ENCODE measurements around the gene GABARAPL2.
"Not testable (repeated sequence)": the region's sequence is repeated elsewhere in the genome, so short reads cannot be mapped to it uniquely, and the experiment has no call there.

GABARAPL2 gene, protein sequence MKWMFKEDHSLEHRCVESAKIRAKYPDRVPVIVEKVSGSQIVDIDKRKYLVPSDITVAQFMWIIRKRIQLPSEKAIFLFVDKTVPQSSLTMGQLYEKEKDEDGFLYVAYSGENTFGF

GRCh38 chr16:75566040-75566757, at the start of gene GABARAPL2:
GABARAPL2 (plus strand) TSS chr16:75566379; CDS start chr16:75566487, 108 bp downstream.
- peak; percentile 94 for DNase-seq

DNA sequence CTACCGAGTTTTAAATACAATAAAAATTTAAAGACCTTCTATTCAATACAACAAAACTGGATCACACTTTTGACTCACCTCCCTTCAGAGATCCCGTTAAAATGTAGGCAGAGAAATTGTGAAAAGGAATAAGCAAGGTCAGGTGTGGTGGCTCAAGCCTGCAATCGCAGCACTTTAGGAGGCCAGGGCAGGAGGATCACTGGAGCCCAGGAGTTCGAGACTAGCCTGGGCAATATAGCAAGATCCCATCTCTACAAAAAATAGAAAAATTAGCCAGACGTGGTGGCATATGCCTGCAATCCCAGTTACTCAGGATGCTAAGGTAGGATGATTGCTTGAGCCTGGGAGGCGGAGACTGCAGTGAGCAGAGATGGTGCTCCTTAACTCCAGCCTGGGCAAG, 47.0 kb upstream of the GABARAPL2 start:
- no peak for DNase-seq

GRCh38 chr16:75526032-75526790, 40.0 kb upstream of the GABARAPL2 start:
- DNase-seq, result no peak

DNA sequence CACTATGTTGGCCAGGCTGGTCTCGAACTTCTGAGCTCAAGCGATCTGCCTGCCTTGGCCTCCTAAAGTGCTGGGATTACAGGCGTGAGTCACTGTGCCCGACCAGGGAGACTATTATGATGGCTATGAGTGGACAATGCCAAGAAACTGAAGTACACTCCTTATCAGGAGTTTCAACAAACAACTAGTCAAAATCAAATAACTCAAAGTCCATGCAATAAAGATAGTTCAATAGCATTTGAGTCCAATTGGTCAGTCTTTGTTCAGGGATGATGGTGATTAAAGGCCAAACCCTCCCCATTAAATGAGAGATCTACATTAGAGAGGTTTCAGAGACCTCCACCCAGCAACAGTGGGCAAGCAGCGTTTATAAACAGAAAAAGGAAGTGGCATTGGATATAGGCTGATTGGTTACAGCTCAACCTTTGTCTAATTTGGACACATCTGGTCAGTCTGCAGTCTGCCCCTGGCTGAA, 38.3 kb upstream of the GABARAPL2 start:
- no peak for DNase-seq

GRCh38 chr16:75529056-75529905, 36.9 kb upstream of the GABARAPL2 start:
- no peak for DNase-seq

- no peak for DNase-seq
Measured at GRCh38 chr16:75529959-75530358, 36.2 kb upstream of the GABARAPL2 start.

- DNase-seq, result no peak
Measured at GRCh38 chr16:75532142-75532765, 33.9 kb upstream of the GABARAPL2 start.

DNA sequence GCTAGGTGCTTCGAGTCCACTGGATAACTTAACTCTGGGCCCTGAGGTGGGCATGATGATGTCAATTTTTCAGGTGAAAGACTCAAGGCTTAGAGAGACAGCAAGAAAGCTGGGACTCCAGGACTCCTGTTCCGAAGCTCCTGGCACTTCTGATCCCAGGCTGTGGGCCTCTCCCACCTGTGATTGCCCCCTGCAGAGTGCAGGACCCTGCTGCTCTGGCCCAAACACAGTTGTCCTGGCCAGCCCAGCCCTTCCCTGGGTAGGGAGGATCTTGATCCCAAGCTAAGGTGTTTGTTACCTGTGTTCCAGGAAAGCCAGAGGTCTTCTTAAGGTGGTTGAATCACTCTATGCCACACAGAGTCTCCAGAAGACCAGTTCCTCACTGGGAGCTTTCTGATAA, 33.4 kb upstream of the GABARAPL2 start:
- no peak for DNase-seq

DNA sequence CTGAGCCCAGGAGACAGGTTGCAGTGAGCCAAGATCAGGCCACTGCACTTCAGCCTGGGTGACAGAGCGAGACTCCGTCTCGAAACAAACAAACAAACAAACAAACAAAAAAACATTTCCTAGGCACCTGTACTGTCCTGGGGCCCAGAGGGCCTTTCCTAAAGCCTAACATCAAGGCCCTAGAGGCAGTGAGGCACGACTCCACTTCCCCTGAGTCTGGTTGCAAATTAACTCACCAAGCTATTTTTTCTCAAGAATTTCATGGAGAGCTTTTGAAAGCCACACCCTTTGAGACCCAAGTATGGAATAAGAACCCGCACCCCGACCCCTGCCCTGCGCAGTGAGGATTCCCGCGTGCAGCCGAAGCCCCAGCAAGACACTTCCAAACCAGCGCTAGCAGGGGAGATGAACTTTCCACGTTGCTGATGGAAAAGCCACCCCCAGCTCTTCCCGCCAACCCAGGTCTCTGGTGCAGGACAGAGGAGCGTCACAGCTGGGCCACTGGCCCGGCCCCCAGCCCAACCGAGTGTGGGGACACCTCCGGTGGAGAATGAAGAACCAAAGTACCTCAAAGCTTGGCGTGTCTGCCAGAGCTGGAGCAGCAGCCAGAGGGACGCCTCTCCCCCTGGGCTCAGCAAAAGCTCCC, 31.5 kb upstream of the GABARAPL2 start:
- DNase-seq, result no peak

DNA sequence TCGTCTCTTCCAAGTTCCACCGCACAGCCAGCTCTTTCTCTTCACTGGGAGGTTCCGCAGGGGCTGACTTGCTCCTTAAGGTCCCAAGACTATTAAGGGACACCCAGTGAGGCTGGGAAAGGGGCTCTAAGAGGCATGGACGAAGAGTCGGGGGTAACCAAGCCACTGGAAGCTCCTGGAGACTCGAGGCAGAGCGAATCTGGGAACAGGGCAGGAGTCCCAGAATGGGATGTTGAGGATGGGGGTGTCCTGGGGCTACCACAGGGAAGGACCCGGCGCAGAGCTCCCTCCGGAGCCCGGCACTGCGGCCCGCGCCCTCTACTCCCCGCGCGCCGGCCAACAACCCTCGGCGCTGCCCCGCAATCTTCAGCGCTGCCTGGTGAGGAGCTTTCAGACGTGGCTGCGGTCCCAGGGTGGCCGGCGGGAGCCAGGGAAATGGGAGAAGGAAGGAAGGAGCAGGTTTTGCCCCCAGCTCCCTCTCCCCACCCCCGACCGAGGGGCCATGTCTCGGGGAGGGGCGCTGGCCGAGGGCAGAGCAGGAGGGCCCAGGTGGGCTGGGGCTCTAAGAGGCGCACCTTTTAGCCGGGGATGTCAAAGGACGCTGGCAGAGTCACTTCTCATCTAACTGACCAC, 30.9 kb upstream of the GABARAPL2 start:
- no peak for DNase-seq

DNA sequence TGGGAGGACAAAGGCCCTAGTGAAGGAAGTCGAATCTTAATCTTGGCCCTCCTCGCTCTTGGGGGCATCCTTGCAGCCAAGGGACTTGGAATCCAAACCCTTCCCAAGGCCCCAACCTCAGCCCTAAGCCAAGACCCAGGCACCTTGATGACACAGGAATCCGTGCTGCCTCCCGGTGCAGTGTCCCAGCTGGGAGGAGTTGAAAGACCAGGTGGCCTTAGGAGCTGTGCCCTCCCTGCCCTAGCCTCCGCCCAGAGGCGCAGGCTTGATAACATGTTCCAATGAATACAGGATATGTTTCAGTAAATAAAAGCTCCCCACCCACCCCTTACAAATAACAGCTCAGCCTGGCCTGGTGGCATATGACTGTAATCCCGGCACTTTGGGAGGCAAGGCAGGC, 30.3 kb upstream of the GABARAPL2 start, which contains the start of gene CHST5:
Gene CHST5, minus strand, starts transcription at position 208 of the 400 bp plus-strand sequence. CDS start 5,724 bp downstream, outside the sequence.
- DNase-seq, result no peak

DNA sequence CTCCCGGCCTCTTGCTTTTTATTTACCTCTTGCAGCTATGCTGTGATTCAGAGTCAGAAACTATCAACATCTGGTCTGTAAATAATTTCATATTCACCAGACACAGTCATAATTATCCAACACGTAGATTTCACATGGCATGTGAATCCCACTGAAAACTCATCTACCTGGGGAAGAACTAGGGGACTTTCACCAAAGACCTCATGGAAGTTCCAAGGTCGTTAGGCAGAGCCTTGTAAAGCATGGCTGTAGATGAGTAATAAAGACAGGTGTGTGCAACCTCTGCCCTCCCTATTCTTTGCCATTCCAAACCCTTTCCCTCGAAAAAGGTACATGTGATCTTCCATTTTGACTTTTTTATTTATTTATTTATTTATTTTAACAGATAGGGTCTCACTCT, 28.4 kb upstream of the GABARAPL2 start:
- DNase-seq, result no peak

DNA sequence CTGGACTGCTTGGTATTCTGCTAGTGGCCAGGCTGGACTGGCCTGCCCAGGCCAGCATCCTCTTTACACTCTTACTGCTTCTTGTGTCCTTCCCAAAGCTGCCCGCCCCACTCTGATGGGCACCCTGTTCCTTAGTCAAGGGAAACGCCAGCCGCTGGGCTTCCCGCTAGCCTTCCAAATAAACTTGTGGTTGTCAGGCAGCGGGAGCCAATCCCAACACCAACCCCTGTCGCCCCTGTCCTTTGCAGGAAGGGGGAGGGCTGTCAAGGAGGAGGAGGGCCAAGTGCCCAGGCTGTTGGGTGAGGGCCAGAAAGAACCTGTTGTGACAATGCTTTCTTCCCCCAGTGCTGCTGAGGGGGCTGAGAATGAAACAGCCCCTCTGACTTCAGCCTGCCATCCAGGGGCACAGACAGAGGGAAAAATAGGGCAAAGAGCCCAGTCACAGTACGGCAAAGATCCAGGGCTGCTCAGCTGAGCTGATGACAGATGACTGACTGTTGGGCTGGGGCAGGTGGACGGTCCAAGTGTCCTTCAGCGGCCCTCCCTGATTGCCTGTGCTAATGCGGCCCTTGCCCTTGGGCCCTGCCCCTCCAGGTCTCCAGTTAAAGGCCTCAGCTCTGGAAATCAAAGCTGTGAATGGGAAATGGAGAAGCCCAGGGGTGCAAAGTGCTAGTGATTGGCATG, 27.2 kb upstream of the GABARAPL2 start:
- not testable (repeated sequence) for DNase-seq

DNA sequence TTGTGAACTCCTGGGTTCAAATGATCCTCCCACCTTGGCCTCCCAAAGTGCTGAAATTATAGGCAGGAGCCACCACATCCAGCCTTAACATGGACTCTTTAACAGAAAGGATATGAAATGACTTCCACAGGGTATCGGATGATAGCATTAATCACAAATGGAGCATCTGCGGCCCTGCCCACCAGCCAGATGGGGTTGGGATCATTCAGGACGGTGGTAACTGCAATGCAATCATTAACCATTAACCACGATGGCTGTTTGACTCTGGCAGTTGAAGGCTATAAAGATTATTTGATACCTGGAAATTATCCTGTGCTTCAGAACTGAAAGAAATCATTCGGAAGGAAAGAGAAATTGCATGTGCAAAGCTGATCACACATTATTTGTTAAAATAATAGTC, 24.9 kb upstream of the GABARAPL2 start:
- DNase-seq, result no peak

GRCh38 chr16:75542462-75542861, 23.7 kb upstream of the GABARAPL2 start:
- not testable (repeated sequence) for DNase-seq

- not testable (repeated sequence) for DNase-seq
Measured at GRCh38 chr16:75545879-75546278, 20.3 kb upstream of the GABARAPL2 start.

DNA sequence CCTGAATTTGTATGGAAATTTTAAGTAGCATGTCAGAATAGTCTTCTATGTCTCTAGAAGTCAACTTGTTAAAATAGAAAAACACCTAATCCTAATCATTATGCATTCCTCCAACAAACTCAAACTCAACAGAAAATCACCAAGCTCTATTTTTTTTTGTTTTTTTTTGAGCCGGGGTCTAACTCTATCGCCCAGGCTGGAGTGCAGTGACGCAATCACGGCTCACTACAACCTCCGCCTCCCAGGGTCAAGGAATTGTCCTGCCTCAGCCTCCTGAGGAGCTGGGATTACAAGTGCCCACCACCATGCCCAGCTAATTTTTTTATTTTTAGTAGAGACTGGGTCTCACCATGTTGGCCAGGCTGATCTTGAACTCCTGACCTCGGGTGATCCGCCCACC, 19.9 kb upstream of the GABARAPL2 start:
- no peak for DNase-seq

DNA sequence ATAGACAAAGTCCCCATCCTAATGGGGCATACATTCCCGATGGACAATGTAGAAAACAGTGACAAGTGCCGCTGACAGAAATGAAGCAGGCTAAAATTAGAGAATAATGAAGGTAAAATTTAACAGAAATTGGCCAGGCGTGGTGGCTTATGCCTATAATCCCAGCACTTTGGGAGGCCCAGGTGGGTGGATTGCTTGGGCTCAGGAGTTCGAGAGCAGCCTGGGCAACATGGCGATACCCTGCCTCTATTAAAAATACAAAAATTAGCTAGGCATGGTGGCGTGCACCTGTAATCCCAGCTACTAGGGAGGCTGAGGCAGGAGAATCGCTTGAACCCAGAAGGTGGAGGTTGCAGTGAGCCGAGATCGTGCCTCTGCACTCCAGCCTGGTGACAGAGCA, 17.7 kb upstream of the GABARAPL2 start:
- not testable (repeated sequence) for DNase-seq

GRCh38 chr16:75550211-75550662, 15.9 kb upstream of the GABARAPL2 start:
- DNase-seq, result no peak

GRCh38 chr16:75552951-75553350, 13.2 kb upstream of the GABARAPL2 start:
- no peak for DNase-seq
